Measurements from ENCODE around the gene HOXB7. TPM values are rescaled to one million over a fixed set of nuclear protein-coding genes. Genes with fewer than 3 reads are reported as not detected.

Gene HOXB7
- total RNA-seq, 1 donor from 2014 or later = 0.92 TPM

- peak; percentile 49 for DNase-seq (ENCODE audit: low spot score)
These were observed 25.6 kb upstream of the HOXB7 start for GRCh38 chr17:48636177-48637018.

- DNase-seq (ENCODE audit: low spot score) = no peak
These were observed 23.8 kb upstream of the HOXB7 start for GRCh38 chr17:48634493-48635208.

GRCh38 chr17:48633266-48633677, 22.5 kb upstream of the HOXB7 start:
- no peak for DNase-seq (ENCODE audit: low spot score)

DNA sequence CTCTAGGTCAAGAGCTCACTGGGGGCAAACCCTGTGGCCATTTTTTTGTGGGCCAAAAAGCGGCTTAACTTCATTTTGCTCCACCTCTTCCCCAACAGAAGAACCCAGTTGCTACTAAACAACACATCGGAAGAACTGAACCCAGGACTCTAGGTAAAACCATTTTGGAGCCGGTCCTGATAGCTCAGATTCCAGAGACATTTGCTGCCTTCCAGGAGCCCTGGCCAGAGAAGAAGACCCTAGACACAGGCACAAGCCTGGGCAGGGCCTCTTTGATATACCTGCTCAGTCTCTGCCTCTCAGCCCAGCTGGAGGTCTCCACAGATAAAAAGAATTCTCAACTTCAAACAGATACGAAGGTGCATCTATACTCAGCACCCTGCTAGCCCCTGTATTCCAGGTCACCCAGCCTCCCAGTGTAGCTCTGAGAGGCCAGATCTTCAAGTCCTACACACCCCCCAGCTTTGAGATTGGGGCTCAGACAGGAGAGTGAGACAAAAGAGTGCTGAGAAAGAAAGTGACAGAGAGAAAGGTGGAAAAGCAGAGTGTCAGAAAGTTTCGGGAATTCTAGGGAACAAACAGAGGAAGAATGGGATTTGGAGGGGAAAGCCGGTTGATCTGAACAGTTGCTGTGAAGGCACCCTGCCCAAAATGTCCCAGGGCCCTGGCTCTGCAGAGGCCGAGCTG, 21.9 kb upstream of the HOXB7 start:
- no peak for DNase-seq (ENCODE audit: low spot score)

- DNase-seq (ENCODE audit: low spot score) = no peak
These were observed 21.1 kb upstream of the HOXB7 start for GRCh38 chr17:48631693-48632578.

DNA sequence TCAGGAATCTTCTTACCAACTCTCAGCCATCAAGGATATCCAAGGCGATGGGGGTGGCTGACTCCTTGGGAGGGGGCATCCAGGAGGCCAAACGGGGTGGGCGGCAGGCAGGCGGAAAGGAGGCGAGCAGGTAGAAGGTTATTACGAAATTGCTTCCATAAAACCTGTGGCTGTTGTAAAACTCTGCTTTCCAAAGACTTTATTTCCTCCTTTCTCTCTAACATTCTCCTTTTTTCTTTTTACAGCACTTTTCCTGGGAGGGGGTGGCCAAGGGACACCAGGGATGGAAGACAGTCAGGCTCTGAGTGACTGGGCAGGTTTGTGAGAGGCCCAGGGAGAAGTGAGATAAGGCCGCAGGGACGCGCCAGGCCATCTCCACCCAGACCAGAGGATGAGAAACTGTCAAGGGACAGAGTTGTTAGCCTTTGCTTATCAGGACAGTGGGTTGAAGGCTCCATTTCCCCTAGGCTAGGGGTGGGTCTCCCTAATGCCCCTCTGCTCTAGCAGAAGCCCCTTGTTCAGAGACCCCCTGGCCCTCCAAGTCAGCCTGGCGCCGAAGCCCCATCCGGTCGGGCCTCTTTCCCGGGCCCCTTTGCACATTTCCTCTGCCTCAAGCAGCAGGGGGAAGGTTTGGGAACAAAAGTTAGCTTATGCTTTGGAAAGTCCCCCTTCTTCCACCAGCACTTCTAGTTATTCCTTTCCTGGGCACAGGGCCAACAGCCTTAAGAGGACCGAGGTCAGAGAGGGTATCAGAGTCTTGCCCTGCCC, 20.3 kb upstream of the HOXB7 start:
- DNase-seq (ENCODE audit: low spot score) = no peak

- no peak for DNase-seq (ENCODE audit: low spot score)
These were observed 19.4 kb upstream of the HOXB7 start for GRCh38 chr17:48630009-48630924.

GRCh38 chr17:48629411-48629759, 18.6 kb upstream of the HOXB7 start:
- DNase-seq (ENCODE audit: low spot score) = no peak

GRCh38 chr17:48628649-48629410, 18.0 kb upstream of the HOXB7 start:
- DNase-seq (ENCODE audit: low spot score) = no peak

DNA sequence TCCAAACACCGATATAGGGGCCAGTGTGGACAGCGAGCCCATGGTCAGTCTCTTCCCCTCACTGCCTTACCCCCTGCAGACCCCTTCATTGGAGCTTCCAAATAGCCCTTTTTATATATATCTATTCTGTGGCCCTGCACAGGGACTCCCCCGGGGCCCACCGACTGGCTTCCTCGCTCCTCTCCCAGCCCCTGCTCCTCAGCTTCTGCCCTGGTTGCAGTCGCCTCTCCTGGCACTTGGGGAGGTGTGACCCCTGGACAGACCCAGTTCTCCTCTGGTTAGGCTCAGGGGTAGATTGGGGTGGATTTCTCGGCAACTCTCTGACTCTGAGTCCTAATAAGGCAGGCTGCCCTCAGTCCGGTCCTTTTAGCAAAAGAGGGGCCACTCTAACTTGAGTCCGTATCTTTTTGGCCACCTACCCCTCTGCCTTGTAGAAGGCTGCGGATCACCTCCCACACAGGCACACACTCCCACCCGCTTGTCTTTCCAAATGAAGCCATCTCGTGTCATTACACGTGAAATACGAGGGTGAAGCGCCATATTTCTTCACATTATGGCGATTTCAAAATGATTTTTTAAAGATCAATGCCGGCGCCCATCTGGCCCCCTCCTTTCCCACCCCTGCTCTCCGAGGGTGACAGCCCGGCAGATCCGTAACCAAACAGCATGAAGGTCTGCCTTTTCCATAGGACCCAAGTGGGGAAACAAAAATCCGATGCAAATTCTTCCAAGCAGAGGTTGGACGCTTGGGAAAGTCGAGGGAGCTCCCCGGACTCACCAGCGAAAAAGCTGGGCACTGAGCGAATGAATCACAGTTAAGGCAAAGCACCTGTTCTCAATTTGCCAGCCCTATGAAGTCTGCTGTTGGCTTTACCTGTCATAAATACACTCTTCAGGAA, 17.1 kb upstream of the HOXB7 start:
- DNase-seq (ENCODE audit: low spot score) = no peak

- DNase-seq (ENCODE audit: low spot score) = no peak
These were observed 16.3 kb upstream of the HOXB7 start for GRCh38 chr17:48627118-48627597.

- DNase-seq (ENCODE audit: low spot score) = no peak
These were observed 15.7 kb upstream of the HOXB7 start, which contains the start of gene HOXB9 for GRCh38 chr17:48626245-48627117. Gene HOXB9 (minus strand): TSS chr17:48626358. CDS start chr17:48626269, 89 bp downstream.

- no peak for DNase-seq (ENCODE audit: low spot score)
These were observed 14.9 kb upstream of the HOXB7 start for GRCh38 chr17:48625495-48626244.

DNA sequence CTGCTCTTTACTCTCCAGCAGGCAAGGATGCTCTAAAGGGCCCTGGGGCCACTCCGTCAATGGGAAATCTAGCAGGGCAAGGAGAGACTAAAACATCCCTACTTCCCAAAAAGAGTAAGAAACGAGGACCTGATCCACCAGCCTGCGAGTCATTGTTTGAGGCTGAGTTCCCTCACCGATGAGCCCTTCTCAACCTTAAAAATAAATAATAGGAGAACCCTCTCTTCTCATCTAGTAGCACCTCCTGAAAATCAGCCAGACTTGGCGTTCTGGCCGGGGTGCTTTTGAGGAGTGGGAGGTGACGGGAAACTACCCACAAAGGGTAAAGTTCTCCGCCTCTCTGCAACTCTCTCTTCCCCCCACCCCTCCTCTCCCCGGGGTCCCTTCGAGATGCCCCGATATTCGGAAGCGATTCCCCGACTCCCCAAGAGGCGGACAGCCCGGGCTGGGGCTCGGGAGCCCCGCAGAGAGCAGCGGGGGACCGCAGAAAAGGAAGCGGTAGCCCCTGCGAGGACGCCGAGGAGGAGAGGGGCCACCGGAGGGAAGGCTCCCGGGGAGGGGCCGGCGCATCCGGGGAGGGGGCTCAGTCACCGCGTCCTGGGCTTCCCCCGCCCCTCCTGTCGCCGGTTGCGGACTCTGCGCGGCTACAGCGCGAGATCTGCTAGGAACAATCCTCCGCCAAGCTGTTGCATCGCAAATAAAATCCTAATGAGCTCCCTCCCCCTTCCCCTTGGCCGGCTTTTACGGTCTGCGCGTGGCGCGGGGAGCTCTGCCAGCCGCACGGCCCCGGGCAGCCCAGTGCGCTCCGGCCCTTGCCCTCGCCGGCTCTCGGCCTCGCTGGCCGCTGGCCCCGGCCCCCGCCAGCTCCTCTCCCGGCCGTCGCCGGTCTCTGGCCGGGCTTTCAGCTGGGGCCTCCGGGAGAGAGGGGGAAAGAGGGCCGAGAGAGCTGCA, 14.0 kb upstream of the HOXB7 start:
- no peak for DNase-seq (ENCODE audit: low spot score)

- no peak for DNase-seq (ENCODE audit: low spot score)
These were observed 13.3 kb upstream of the HOXB7 start for GRCh38 chr17:48624118-48624517.
